GM21447 (cell line): ENCODE data around the gene EPHA6.
"Not testable (repeated sequence)": the region's sequence is repeated elsewhere in the genome, so short reads cannot be mapped to it uniquely, and the experiment has no call there.

Source experiments
- ATAC-seq: cut with Tn5 transposase; IDR thresholded peaks from one replicate; pipeline ENCODE4 v1.9.1; 2021; ENCODE audit not compliant: unreplicated experiment

EPHA6 gene

GRCh38 chr3:97264180-97264579 lies 449.8 kb downstream of the EPHA6 start:
- ATAC-seq: no peak

- no peak for ATAC-seq
Observed at GRCh38 chr3:97265237-97266005, 451.0 kb downstream of the EPHA6 start.

DNA sequence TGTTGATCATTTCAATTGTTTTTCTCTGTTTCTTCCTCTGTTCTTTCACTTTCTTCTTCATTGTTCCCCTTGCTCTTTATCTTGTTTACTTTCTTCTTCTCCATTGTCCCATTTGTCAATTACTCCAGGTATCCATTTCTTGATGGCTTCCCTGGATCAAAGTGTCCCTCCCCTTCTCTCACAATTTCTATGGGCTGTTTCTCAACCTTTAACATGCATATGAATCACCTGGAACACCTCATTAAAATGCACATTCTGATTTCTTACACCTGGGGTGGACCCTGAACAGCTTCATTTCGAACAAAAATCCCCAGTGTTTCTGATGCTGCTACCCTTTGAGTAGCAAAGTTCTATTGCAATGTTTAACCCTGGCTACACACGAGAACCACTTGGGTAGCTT lies 454.8 kb downstream of the EPHA6 start:
- ATAC-seq: no peak

GRCh38 chr3:97276879-97277550 lies 462.6 kb downstream of the EPHA6 start:
- ATAC-seq: not testable (repeated sequence)

DNA sequence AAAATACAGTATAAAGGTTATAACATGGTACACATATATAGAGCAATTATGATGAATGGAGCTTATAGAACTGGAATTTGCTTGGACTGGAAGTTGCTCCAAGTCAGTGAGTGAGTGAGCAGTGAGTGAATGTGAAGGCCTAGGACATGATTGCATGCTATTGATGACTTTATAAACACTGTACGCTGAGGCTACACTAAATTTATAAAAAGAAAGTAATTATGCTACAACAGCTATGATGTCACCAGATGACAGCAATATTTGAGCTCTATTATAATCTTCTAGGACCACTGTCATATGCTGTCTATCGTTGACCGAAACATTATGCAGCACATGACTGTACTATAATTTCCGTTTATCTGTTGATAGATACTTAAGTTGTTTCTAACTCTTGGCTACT lies 463.3 kb downstream of the EPHA6 start:
- ATAC-seq: no peak

DNA sequence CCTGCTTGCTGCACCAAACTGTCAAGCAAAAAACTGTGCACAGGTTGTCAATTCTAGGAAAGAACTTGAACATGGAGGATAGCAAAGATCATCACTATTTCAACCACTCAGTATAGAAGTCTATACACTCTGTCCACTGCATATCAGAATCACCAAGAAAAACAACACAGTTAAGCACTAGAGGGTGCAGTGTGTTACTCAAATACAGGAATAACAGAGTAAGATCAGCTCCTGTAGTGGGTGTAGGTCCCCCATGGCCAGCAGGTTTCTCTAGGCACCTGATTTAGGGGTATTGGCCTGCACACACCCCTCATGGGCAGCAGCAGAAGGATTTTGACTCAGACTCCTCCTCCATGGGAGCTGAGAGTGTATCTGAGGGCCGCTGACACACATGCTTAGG lies 464.1 kb downstream of the EPHA6 start:
- ATAC-seq: no peak

DNA sequence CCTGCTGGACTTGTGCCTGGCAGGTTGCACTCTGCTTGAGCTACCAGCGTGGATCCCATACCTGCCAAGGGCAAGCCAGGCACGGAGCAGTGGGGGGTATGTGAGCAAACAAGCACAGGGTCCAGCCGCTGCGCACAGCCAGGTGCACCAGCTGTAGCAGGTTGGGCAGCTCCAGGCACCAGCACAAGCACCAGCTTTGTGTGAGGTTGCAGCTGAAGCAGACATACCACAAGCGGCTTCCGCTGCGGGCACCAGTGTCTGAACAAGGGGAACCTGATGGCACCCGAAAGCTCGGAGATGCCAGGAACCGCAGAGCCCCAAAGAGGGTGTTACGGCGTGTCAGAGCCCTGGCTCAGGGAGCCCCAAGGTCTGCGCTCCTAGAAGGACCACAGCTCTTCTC lies 477.5 kb downstream of the EPHA6 start:
- ATAC-seq: no peak

DNA sequence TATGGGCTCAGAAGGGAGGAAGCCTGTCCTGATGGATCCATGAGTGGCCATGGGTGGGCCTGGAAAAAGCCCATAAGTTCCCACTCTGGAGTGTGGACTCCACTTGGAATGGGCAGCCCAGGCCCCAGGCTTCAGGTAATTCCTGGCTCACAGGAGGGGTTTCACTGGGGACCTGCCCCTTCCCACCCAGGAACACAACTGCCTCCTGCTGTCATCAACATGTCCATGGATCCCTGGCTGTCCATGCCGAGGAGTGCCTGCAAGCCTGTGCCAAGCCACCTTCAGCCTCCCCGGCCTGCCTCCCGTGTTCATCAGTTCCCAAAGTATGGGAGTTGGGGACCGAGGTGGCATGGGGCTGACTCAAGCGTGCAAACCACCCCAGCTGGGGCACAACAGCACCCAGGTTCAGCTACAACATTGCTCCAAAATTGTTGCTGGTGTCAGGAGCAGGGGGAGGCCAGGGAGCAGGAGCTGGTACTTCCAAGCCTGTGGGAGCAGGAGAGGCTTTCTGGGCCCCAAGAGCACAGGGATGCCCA lies 479.3 kb downstream of the EPHA6 start:
- no peak for ATAC-seq

GRCh38 chr3:97297032-97297431 lies 482.6 kb downstream of the EPHA6 start:
- no peak for ATAC-seq

DNA sequence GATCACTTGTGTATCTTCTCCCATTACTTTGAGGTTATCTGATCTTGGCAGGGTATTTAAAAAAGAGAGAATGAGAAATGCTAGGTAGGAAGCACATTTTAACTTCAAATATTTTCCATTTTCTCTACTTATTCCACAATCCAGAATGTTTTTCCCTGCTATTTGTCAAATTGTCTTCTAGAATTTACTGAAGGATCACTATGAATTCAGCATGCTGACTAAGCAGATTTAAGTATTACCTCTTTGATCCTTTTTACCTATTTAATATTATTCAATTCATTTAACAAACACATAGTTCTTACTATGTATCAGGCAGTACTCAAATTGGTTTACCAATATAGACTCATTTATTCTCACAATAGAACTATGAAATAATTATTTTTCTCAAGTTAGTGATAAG lies 486.7 kb downstream of the EPHA6 start:
- ATAC-seq: no peak

- ATAC-seq: no peak
Observed at GRCh38 chr3:97306226-97306625, 491.8 kb downstream of the EPHA6 start.

- no peak for ATAC-seq
Observed at GRCh38 chr3:97338375-97338774, 524.0 kb downstream of the EPHA6 start.

DNA sequence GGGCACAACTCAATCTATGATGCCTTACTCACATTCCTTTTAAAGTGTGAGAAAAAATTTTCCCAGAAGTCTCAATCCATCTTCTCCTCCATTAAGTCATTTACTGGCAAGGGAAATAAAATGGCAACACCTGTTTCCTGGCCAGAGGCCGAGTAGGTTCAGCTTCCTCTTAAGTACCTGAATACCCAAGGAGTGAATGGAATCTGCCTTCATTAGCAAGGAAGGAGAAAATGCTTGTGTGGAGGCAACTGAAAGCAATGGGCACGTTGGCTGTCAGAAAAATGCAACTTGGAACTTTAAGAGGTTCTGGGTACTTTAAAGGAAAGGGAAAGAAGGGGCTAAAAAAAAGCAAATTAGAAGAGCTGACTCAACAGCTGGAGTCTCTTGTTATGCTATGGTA lies 526.5 kb downstream of the EPHA6 start:
- ATAC-seq: no peak

GRCh38 chr3:97347780-97348179 lies 533.4 kb downstream of the EPHA6 start:
- no peak for ATAC-seq

DNA sequence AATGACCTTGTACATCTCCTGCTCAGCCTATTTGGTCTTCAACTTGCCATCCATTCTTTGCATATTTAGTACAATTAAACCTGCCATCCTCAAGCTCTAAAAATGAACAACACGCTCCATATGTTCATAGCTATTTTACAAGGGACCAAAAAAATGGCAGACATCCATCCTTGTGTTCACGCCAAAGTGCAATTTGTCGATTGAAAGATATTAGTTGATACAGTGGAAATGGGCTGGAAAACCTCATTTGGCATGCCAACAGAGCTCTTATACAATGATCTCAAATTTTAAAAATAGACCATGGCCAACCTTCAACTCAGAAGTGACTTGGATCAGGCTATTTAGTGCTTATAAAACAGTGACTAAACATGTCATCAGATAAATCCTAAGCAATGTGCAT lies 536.6 kb downstream of the EPHA6 start:
- no peak for ATAC-seq

GRCh38 chr3:97353176-97353575 lies 538.8 kb downstream of the EPHA6 start:
- no peak for ATAC-seq

- no peak for ATAC-seq
Observed at GRCh38 chr3:97359977-97360376, 545.6 kb downstream of the EPHA6 start.

DNA sequence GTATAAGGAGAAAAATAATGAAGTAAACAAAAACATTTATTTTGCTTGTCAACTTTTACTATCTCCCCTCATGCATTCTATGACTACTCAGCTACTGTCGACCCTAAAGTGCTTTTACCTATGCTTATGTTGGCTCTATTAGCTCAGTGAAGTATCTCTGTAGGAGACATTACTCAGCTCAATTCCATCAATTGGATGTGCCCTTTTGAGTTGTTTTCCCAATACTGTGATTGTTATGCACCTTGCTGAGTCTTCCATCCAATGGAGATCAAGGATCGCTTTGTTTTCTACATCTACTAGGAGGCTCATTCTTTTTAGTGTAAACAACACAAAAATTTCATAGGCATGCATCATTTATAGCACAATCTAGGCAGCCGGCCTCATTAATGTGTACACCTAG lies 546.4 kb downstream of the EPHA6 start:
- ATAC-seq: no peak

DNA sequence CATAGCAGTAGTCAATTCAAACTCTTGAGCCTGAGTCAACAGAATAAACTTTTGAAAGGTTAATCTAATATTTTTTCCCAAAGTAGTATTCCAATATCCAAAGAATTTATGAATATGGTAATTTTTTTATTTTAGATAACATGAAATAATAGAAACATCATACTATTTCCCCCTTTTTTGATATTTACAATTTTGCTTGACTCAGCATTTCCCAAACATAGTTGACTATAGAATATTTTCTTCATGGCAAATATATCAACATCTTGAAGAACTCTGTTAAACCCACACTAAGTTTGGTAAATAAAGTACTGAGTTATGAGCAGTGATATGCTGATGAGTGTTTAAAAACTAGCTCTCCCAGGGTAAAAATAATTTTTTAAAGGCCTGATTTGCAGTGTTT lies 570.2 kb downstream of the EPHA6 start:
- ATAC-seq: no peak

GRCh38 chr3:97388774-97389173 lies 574.4 kb downstream of the EPHA6 start:
- no peak for ATAC-seq

DNA sequence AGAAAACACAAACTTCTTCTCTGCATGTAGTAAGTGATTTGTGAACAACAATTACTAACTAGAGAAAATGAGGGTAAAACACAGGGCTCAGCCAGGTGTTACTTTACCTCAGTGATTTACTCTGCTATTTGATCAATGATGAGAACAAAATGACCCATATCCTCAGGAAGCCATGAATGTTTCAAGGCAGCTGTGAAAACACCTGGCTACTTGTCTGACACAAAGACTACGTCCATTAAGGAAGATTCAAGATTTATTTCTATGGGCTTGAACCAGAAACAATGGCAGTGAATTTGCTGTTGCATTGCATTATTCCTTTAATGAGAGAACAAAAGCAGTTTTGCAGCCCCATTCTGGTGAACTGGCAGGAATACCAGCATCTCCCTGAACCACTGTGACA lies 575.5 kb downstream of the EPHA6 start:
- ATAC-seq: no peak

GRCh38 chr3:97391167-97391566 lies 576.8 kb downstream of the EPHA6 start:
- ATAC-seq: no peak
